ENCODE results near the gene ATP8A2. TPM values are rescaled to one million over a fixed set of nuclear protein-coding genes. Genes with fewer than 3 reads are reported as not detected.

Gene ATP8A2
- polyA plus RNA-seq, 1 donor from 2014 or later = 11.9 TPM

DNA sequence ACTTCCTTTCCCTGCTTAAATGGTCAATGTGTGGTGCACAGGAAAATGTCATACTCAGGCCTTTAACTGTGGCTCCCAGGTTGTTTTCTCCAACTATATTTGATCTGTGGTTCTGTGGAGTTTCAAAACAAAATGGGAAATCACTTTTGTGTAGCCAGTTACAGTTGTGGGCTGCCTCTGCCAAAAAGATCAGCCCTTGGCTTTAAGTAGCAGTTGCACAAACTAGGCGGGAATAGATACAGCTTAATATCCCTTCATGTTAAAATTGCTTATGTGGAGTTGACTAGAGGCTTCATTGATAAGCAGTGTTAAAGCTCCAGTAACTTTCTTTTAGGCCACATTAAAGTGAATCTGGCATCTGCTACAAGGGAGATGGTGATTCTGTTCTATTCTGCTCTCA is 395.2 kb downstream of the ATP8A2 start:
- no peaks in the 10 kb centered on the region for H3K9me3 ChIP-seq (ENCODE audit: low read length)
- H3F3A ChIP-seq (ENCODE audit: insufficient read depth, low read length, poor library complexity, severe bottlenecking) = no peaks in the 10 kb centered on the region
- no peaks in the 10 kb centered on the region for H4K20me1 ChIP-seq (ENCODE audit: insufficient read depth)
- no peak overlapping the region for H3K27ac ChIP-seq (ENCODE audit: low read length)
- H3K9me2 ChIP-seq (ENCODE audit: insufficient read depth, low read length) = no peaks in the 10 kb centered on the region
- no peaks in the 10 kb centered on the region for H3K79me2 ChIP-seq (replicated peaks; ENCODE audit: insufficient read depth, low read length)
- no peaks in the 10 kb centered on the region for H3K36me3 ChIP-seq (ENCODE audit: insufficient read depth, low read length)
- H3K27me3 ChIP-seq (ENCODE audit: insufficient read depth, low read depth, low read length) = no peaks in the 10 kb centered on the region
- no peak overlapping the region for H2AFZ ChIP-seq (ENCODE audit: low read depth, low read length)
- H3K4me2 ChIP-seq (ENCODE audit: low read length) = no peak overlapping the region
- no peak for TF ChIP-seq SMC3 (conservative IDR thresholded peaks at IDR 0.05; ENCODE audit: poor library complexity)
- TF ChIP-seq EZH2 (IDR thresholded peaks at IDR 0.05; ENCODE audit: borderline replicate concordance, insufficient read depth, low read length, poor library complexity, severe bottlenecking) = no peak
- TF ChIP-seq POLR2AphosphoS5 (IDR thresholded peaks at IDR 0.05) = no peak
- no peak for TF ChIP-seq TAF1 (IDR thresholded peaks at IDR 0.05; ENCODE audit: low read depth)
- no peak overlapping the region for H3K4me3 ChIP-seq (ENCODE audit: low read length)
- no peak overlapping the region for H3K9ac ChIP-seq (ENCODE audit: low read length)

DNA sequence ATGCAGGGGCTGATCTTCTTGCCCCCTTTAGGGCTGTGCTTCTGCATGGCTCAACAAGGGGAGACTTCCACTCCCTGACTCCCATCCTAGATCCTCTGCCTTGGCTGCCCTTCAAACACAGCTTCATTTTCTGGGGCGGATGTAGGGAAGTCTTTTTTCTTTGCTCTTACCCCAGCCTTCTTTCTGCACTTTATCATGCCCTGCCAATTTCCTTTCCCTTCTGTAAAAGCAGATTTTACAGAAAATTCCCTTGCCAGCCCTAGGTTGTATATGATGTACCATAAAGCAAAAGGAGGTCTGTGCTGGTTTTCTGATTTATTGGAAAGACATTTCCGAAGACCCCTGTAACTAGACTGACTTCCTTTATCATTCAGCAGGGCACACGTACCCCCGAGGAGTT is 396.6 kb downstream of the ATP8A2 start:
- no peak for TF ChIP-seq EZH2 (IDR thresholded peaks at IDR 0.05; ENCODE audit: borderline replicate concordance, insufficient read depth, low read length, poor library complexity, severe bottlenecking)
- no peak for TF ChIP-seq POLR2AphosphoS5 (IDR thresholded peaks at IDR 0.05)
- no peak for TF ChIP-seq RAD21 (conservative IDR thresholded peaks at IDR 0.05)
- no peak for TF ChIP-seq TAF1 (IDR thresholded peaks at IDR 0.05; ENCODE audit: low read depth)
- no peak for TF ChIP-seq EP300 (conservative IDR thresholded peaks at IDR 0.05; ENCODE audit: poor library complexity, severe bottlenecking)
- TF ChIP-seq, protein P1, sequence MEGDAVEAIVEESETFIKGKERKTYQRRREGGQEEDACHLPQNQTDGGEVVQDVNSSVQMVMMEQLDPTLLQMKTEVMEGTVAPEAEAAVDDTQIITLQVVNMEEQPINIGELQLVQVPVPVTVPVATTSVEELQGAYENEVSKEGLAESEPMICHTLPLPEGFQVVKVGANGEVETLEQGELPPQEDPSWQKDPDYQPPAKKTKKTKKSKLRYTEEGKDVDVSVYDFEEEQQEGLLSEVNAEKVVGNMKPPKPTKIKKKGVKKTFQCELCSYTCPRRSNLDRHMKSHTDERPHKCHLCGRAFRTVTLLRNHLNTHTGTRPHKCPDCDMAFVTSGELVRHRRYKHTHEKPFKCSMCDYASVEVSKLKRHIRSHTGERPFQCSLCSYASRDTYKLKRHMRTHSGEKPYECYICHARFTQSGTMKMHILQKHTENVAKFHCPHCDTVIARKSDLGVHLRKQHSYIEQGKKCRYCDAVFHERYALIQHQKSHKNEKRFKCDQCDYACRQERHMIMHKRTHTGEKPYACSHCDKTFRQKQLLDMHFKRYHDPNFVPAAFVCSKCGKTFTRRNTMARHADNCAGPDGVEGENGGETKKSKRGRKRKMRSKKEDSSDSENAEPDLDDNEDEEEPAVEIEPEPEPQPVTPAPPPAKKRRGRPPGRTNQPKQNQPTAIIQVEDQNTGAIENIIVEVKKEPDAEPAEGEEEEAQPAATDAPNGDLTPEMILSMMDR (IDR thresholded peaks at IDR 0.05; ENCODE audit: poor library complexity, severe bottlenecking) = no peak
- TF ChIP-seq SMC3 (conservative IDR thresholded peaks at IDR 0.05; ENCODE audit: poor library complexity) = no peak
- TF ChIP-seq MXI1 (conservative IDR thresholded peaks at IDR 0.05; ENCODE audit: poor library complexity, severe bottlenecking) = no peak
- TF ChIP-seq, protein P2, sequence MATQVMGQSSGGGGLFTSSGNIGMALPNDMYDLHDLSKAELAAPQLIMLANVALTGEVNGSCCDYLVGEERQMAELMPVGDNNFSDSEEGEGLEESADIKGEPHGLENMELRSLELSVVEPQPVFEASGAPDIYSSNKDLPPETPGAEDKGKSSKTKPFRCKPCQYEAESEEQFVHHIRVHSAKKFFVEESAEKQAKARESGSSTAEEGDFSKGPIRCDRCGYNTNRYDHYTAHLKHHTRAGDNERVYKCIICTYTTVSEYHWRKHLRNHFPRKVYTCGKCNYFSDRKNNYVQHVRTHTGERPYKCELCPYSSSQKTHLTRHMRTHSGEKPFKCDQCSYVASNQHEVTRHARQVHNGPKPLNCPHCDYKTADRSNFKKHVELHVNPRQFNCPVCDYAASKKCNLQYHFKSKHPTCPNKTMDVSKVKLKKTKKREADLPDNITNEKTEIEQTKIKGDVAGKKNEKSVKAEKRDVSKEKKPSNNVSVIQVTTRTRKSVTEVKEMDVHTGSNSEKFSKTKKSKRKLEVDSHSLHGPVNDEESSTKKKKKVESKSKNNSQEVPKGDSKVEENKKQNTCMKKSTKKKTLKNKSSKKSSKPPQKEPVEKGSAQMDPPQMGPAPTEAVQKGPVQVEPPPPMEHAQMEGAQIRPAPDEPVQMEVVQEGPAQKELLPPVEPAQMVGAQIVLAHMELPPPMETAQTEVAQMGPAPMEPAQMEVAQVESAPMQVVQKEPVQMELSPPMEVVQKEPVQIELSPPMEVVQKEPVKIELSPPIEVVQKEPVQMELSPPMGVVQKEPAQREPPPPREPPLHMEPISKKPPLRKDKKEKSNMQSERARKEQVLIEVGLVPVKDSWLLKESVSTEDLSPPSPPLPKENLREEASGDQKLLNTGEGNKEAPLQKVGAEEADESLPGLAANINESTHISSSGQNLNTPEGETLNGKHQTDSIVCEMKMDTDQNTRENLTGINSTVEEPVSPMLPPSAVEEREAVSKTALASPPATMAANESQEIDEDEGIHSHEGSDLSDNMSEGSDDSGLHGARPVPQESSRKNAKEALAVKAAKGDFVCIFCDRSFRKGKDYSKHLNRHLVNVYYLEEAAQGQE (IDR thresholded peaks at IDR 0.05; ENCODE audit: borderline replicate concordance) = no peak
- no peaks in the 10 kb centered on the region for H3K27me3 ChIP-seq (ENCODE audit: insufficient read depth, low read depth, low read length)
- no peaks in the 10 kb centered on the region for H3F3A ChIP-seq (ENCODE audit: insufficient read depth, low read length, poor library complexity, severe bottlenecking)

More for the DNA sequence above, 396.6 kb downstream of the ATP8A2 start:
- H3K79me2 ChIP-seq (replicated peaks; ENCODE audit: insufficient read depth, low read length) = no peaks in the 10 kb centered on the region
- no peak overlapping the region for H3K4me2 ChIP-seq (ENCODE audit: low read length)
- no peaks in the 10 kb centered on the region for H4K20me1 ChIP-seq (ENCODE audit: insufficient read depth)
- H2AFZ ChIP-seq (ENCODE audit: low read depth, low read length) = no peak overlapping the region
- H3K9me3 ChIP-seq (ENCODE audit: low read length) = no peaks in the 10 kb centered on the region
- H3K36me3 ChIP-seq (ENCODE audit: insufficient read depth, low read length) = no peaks in the 10 kb centered on the region
- no peak overlapping the region for H3K4me3 ChIP-seq (ENCODE audit: low read length)
- H3K9ac ChIP-seq (ENCODE audit: low read length) = no peak overlapping the region
- no peaks in the 10 kb centered on the region for H3K9me2 ChIP-seq (ENCODE audit: insufficient read depth, low read length)
- no peak overlapping the region for H3K27ac ChIP-seq (ENCODE audit: low read length)
